BLaER1 treated with 17β-estradiol and CSF1 and Interleukin-3, amounts not matched to agents 10 nM and 100 nM (cell line): ENCODE results near the gene RND2.
A peak's percentile ranks its signal among the peaks of the same experiment; 100 is the strongest.
"Not testable (repeated sequence)": the region's sequence is repeated elsewhere in the genome, so short reads cannot be mapped to it uniquely, and the experiment has no call there.

ENCODE experiments used
- H3K27ac ChIP-seq, 11 experiments: shearing (Covaris generic); formaldehyde crosslinking; 2 replicates each; pipeline ENCODE4 v1.8.1; 2022
- H3K27me3 ChIP-seq, 11 experiments: shearing (Covaris generic); formaldehyde crosslinking; 2 replicates each; pipeline ENCODE4 v1.8.1; 2022
- H3K36me3 ChIP-seq, 11 experiments: shearing (Covaris generic); formaldehyde crosslinking; 2 replicates each; pipeline ENCODE4 v1.8.1; 2022
- H3K4me1 ChIP-seq, 10 experiments: shearing (Covaris generic); formaldehyde crosslinking; 2 replicates each; pipeline ENCODE4 v1.8.1; 2022
- H3K4me2 ChIP-seq, 11 experiments: shearing (Covaris generic); formaldehyde crosslinking; 2 replicates each; pipeline ENCODE4 v1.8.1; 2022
- H3K4me3 ChIP-seq, 10 experiments: shearing (Covaris generic); formaldehyde crosslinking; 2 replicates each; pipeline ENCODE4 v1.8.1; 2022
- H3K9ac ChIP-seq, 11 experiments: shearing (Covaris generic); formaldehyde crosslinking; 2 replicates each; pipeline ENCODE4 v1.8.1; 2022
- H3K9me3 ChIP-seq, 11 experiments: shearing (Covaris generic); formaldehyde crosslinking; replicated peaks in 1 of 11; 2 replicates each; pipeline ENCODE4 v1.8.1; 2022
- H4K20me1 ChIP-seq, 11 experiments: shearing (Covaris generic); formaldehyde crosslinking; 2 replicates each; pipeline ENCODE4 v1.8.1; 2022
- Cebpa-rat ChIP-seq, 11 experiments: shearing (Covaris generic); IDR thresholded peaks; 2 replicates each; pipeline ENCODE4 v1.8.1; 2022

The RND2 gene

GRCh38 chr17:42985225-42985624, 39.8 kb upstream of the RND2 start:
- Histone ChIP-seq H3K36me3 (peaks cover 34 to 54% (median 47%) of the 10 kb centered on the region in 11 experiments), H3K27ac (peak overlapping the region; percentile 47 to 80 (median 76); a peak in 21 of 22 replicates), H3K4me3 (peak overlapping the region in 8 of 10 experiments; percentile 12 to 49 (median 36); a peak in 11 of 20 replicates), H4K20me1 (peaks cover 0 to 20% (median 5%) of the 10 kb centered on the region in 11 experiments; a peak in 8 of 22 replicates), H3K4me1 (peaks cover 52 to 76% (median 61%) of the 10 kb centered on the region in 10 experiments), H3K9me3 (no peaks in the 10 kb centered on the region), H3K4me2 (peak overlapping the region; percentile 62 to 96 (median 86)), H3K9ac (peak overlapping the region; percentile 18 to 69 (median 64); a peak in 20 of 22 replicates), H3K27me3 (no peaks in the 10 kb centered on the region)
- no peak for TF ChIP-seq Cebpa-rat (IDR thresholded peaks at IDR 0.05)

DNA sequence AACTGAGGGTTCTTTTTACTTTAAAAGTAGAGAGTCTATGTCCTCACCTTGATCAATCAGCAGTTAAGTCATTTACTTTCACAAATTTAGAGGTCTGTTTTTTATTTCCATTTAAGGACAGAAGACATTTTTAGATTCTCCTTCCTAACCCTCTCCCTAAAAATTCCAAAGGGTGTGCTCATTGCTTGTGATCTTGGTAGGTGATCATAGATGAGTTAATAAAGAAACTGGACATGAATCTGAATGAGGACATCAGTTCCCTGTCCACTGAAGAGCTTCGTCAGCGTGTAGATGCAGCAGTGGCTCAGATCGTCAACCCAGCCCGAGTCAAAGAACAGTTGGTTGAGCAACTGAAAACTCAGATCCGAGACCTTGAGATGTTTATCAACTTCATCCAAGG, 35.9 kb upstream of the RND2 start:
- Histone ChIP-seq H4K20me1 (peaks cover 0 to 8% (median 0%) of the 10 kb centered on the region in 11 experiments; a peak in 3 of 22 replicates), H3K4me3 (no peak overlapping the region), H3K4me2 (no peak overlapping the region), H3K4me1 (peaks cover 27 to 58% (median 43%) of the 10 kb centered on the region in 10 experiments), H3K27ac (no peak overlapping the region), H3K27me3 (no peaks in the 10 kb centered on the region), H3K9ac (no peak overlapping the region), H3K36me3 (peaks cover 73 to 85% (median 83%) of the 10 kb centered on the region in 11 experiments), H3K9me3 (no peaks in the 10 kb centered on the region)
- TF ChIP-seq Cebpa-rat (IDR thresholded peaks at IDR 0.05), result no peak

DNA sequence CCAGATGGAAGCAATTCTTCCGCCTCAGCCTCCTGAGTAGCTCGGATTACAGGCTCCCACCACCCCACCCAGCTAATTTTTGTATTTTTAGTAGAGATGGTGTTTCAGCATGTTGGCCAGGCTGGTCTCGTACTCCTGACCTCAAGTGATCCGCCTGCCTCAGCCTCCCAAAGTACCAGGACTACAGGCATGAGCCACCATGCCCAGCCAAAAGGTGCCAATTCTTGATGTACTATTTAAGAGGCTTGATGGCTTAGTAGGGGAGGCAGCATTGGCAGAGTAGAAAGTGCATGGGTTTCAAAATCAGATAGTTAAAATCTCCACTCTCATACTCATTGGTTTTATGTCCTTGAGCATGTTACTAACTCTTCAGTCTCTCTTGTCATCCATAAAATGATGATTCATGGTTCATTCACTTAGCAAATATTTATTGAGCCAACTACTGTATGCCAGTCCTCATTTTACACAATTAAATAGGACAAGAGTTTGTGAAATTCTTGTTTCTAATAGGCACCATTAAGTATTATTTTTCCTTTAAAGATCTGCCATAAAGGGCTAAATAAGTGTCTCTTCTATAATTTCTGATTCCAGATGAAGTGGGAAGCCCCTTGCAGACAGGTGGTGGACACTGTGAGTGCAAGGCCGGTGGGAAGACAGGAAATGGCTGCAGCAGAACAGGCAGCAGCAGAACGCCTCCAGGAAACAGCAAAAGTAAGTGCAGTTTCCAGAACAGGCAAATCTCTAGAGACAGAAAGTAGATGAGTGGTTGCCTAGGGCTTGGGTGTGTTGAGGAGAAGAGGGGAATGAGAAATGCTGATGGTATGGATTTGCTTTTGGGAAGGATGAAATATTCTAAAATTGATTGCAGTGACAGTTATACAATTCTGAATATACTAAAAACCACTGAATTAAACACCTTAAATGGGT, 35.0 kb upstream of the RND2 start:
- H3K36me3 ChIP-seq, result peaks cover 80 to 94% (median 90%) of the 10 kb centered on the region in 11 experiments
- H3K4me3 ChIP-seq, result no peak overlapping the region
- H3K4me2 ChIP-seq, result peak overlapping the region in 7 of 11 experiments; percentile 7 to 48 (median 22); a peak in 8 of 22 replicates
- H3K9ac ChIP-seq, result peak overlapping the region in 5 of 11 experiments; percentile 3 to 51 (median 15); a peak in 3 of 22 replicates
- H4K20me1 ChIP-seq, result peaks cover 0 to 8% (median 0%) of the 10 kb centered on the region in 11 experiments; a peak in 3 of 22 replicates
- no peak for TF ChIP-seq Cebpa-rat (IDR thresholded peaks at IDR 0.05)
- H3K27ac ChIP-seq, result peak overlapping the region in 1 of 11 experiments; percentile 4; a peak in 2 of 22 replicates
- H3K27me3 ChIP-seq, result no peaks in the 10 kb centered on the region
- peaks cover 19 to 49% (median 34%) of the 10 kb centered on the region in 10 experiments for H3K4me1 ChIP-seq
- no peaks in the 10 kb centered on the region for H3K9me3 ChIP-seq

DNA sequence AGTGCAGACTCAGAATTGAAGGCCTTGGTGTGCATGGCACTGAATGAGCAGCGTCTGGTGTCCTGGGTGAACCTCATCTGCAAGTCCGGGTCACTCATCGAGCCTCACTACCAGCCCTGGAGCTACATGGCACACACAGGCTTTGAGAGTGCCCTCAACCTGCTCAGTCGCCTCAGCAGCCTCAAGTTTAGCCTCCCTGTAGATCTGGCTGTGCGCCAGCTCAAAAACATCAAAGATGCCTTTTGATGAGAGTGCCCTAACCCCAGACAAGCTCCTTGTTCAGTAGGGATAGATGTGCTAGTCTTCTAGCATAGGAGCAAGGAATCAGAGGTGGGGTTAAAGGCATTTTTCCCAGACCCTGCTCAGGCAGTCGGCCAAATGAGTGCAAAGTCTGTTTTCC, 33.6 kb upstream of the RND2 start:
- no peaks in the 10 kb centered on the region for H3K27me3 ChIP-seq
- no peaks in the 10 kb centered on the region for H3K9me3 ChIP-seq
- no peak for TF ChIP-seq Cebpa-rat (IDR thresholded peaks at IDR 0.05)
- H3K27ac ChIP-seq, result no peak overlapping the region
- H3K4me1 ChIP-seq, result peaks cover 4 to 35% (median 21%) of the 10 kb centered on the region in 10 experiments; a peak in 19 of 20 replicates
- H3K36me3 ChIP-seq, result peaks cover 80 to 91% (median 85%) of the 10 kb centered on the region in 11 experiments
- H4K20me1 ChIP-seq, result peaks cover 0 to 8% (median 0%) of the 10 kb centered on the region in 11 experiments; a peak in 3 of 22 replicates
- peak overlapping the region in 1 of 11 experiments; percentile 19; a peak in 1 of 22 replicates for H3K9ac ChIP-seq
- no peak overlapping the region for H3K4me2 ChIP-seq
- H3K4me3 ChIP-seq, result no peak overlapping the region

- no peak for TF ChIP-seq Cebpa-rat (IDR thresholded peaks at IDR 0.05)
- H3K27ac ChIP-seq, result no peak overlapping the region
- H4K20me1 ChIP-seq, result peaks cover 0 to 8% (median 0%) of the 10 kb centered on the region in 11 experiments; a peak in 3 of 22 replicates
- peaks cover 68 to 77% (median 71%) of the 10 kb centered on the region in 11 experiments for H3K36me3 ChIP-seq
- H3K4me3 ChIP-seq, result no peak overlapping the region
- no peak overlapping the region for H3K4me2 ChIP-seq
- H3K27me3 ChIP-seq, result no peaks in the 10 kb centered on the region
- H3K9me3 ChIP-seq, result no peaks in the 10 kb centered on the region
- H3K4me1 ChIP-seq, result peaks cover 16 to 36% (median 27%) of the 10 kb centered on the region in 10 experiments
- 0 out of 22 replicates have a peak overlapping the region, but pooled peaks of 1 of the 11 experiments have one; percentile 24 for H3K9ac ChIP-seq
These were observed 32.2 kb upstream of the RND2 start for GRCh38 chr17:42992872-42993271.

DNA sequence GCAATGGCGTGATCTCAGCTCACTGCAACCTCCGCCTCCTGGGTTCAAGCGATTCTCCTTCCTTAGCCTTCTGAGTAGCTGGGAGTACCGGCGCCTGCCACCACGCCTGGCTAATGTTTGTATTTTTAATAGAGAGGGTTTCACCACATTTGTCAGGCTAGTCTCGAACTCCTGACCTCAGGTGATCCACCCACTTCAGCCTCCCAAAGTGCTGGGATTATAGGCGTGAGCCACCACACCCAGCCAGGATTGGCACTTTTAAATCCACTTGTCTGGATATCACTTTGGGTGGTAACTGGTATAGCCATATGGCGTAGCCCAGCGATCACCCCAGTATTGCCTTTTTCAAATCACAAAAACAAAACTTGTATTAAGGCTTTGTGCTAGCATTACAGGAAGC, 31.1 kb upstream of the RND2 start:
- Histone ChIP-seq H3K36me3 (peaks cover 58 to 68% (median 61%) of the 10 kb centered on the region in 11 experiments), H3K4me1 (peaks cover 16 to 36% (median 27%) of the 10 kb centered on the region in 10 experiments), H4K20me1 (peaks cover 0 to 13% (median 3%) of the 10 kb centered on the region in 11 experiments; a peak in 13 of 22 replicates)
- H3K4me3 ChIP-seq, H3K27me3 ChIP-seq, H3K4me2 ChIP-seq, H3K9ac ChIP-seq, H3K9me3 ChIP-seq, H3K27ac ChIP-seq: not testable (repeated sequence)

- peaks cover 24 to 46% (median 36%) of the 10 kb centered on the region in 10 experiments for H3K4me1 ChIP-seq
- no peak for TF ChIP-seq Cebpa-rat (IDR thresholded peaks at IDR 0.05)
- H3K36me3 ChIP-seq, result peaks cover 57 to 68% (median 62%) of the 10 kb centered on the region in 11 experiments
- H3K27me3 ChIP-seq, result no peaks in the 10 kb centered on the region
- H3K9ac ChIP-seq, result peak overlapping the region; percentile 48 to 73 (median 66)
- peak overlapping the region; percentile 64 to 79 (median 71) for H3K4me2 ChIP-seq
- H4K20me1 ChIP-seq, result peaks cover 31 to 41% (median 38%) of the 10 kb centered on the region in 11 experiments; a peak in 21 of 22 replicates
- peak overlapping the region; percentile 11 to 94 (median 47); a peak in 18 of 22 replicates for H3K27ac ChIP-seq
- peak overlapping the region; percentile 35 to 59 (median 42); a peak in 15 of 20 replicates for H3K4me3 ChIP-seq
- H3K9me3 ChIP-seq, result no peaks in the 10 kb centered on the region
These were observed 27.5 kb upstream of the RND2 start for GRCh38 chr17:42997390-42997983.

DNA sequence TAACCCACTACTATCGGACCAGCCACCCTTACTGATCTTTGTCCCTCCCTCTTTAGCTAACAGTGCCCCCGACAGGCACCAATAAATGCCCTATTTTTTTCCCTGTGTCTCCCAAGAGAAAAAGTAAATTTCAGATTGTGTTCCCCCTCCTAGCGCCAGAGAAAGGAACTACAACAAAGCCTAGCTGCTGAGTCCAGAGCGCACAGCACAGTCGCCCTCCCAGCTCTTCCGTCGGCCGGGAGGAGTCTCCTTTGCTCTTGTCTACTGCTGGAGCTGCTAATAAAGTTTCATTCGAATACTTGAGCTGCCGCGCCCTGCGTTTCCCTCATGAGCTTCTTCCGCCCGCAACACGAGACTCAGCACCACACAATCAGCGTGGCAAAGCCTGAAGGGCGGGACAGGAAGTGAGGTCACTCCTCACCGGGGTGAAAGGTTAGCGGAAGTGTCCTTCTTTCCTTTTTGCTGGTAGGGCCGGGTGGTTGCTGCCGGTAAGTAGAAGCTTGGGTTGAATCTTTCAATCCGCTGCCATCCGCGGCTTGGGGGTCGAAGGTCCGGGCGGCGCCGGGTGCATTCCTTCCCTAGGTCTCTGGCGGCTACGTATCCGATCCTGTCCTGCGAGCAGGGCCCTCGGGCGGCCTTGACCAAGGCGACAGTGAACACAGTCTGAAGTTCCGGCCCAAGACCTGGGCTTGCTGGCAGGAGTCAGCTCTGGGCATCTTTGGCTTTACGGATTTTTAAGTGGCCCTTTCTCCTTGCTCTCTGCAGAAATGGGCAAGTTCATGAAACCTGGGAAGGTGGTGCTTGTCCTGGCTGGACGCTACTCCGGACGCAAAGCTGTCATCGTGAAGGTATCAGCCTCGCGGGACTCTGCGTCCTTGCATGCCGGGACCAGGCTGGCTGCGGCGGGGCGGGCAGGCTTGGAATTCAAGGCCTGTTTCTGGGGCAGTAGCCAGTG, 26.8 kb upstream of the RND2 start, which contains the start of gene RPL27:
Gene RPL27, plus strand, starts transcription at position 436 of the 955 bp plus-strand sequence. Its CDS starts 332 bp downstream, at position 768.
- Histone ChIP-seq H4K20me1 (peaks cover 37 to 49% (median 45%) of the 10 kb centered on the region in 11 experiments; a peak in 21 of 22 replicates), H3K4me3 (peak within 1 kb of the TSS; percentile 76 to 92 (median 84)), H3K36me3 (peaks cover 57 to 68% (median 62%) of the 10 kb centered on the region in 11 experiments), H3K27me3 (no peaks in the 10 kb centered on the region), H3K27ac (peak within 1 kb of the TSS; percentile 89 to 97 (median 92)), H3K9me3 (no peaks in the 10 kb centered on the region), H3K4me2 (peak within 1 kb of the TSS; percentile 88 to 100 (median 96)), H3K9ac (peak within 1 kb of the TSS; percentile 91 to 98 (median 95)), H3K4me1 (peaks cover 24 to 46% (median 36%) of the 10 kb centered on the region in 10 experiments)
- no peak for TF ChIP-seq Cebpa-rat (IDR thresholded peaks at IDR 0.05)
